Activated naive CD8-positive, alpha-beta T cell treated with anti-CD3 and anti-CD28 coated beads, Interleukin-2, amount 50 U/mL, for 24 hours (primary cell): ENCODE data around the gene SOAT1.
A peak's percentile ranks its signal among the peaks of the same experiment; 100 is the strongest.
"Not testable (repeated sequence)": the region's sequence is repeated elsewhere in the genome, so short reads cannot be mapped to it uniquely, and the experiment has no call there.

Experiments
- ATAC-seq: fragments of 150-1000 bp; cut with Tn5 transposase; one replicate; pipeline ENCODE4 v1.10.0; 2021
- DNase-seq: peaks from one replicate; pipeline ENCODE4 v3.0.0; 2021
- H3K27ac Mint-ChIP-seq: one replicate; pipeline ENCODE4 v1.8.0; 2021; ENCODE audit warnings: mild to moderate bottlenecking, mixed read lengths
- H3K27me3 Mint-ChIP-seq: one replicate; pipeline ENCODE4 v1.8.0; 2021; ENCODE audit warnings: mixed read lengths
- H3K36me3 Mint-ChIP-seq: one replicate; pipeline ENCODE4 v1.8.0; 2021; ENCODE audit warnings: low read depth, mixed read lengths
- H3K4me1 Mint-ChIP-seq: one replicate; pipeline ENCODE4 v1.8.0; 2021; ENCODE audit warnings: mixed read lengths
- H3K4me3 Mint-ChIP-seq: one replicate; pipeline ENCODE4 v1.8.0; 2021; ENCODE audit warnings: mild to moderate bottlenecking, moderate library complexity, mixed read lengths
- H3K9me3 Mint-ChIP-seq: one replicate; pipeline ENCODE4 v1.8.0; 2021; ENCODE audit warnings: mixed read lengths

SOAT1 gene

GRCh38 chr1:179293340-179294327, at the start of gene SOAT1:
Gene SOAT1 (plus strand): TSS chr1:179293797. CDS start chr1:179302685, 8,888 bp downstream.
- peak; percentile 97 for ATAC-seq
- H3K4me1 Mint-ChIP-seq = peaks cover 41% of the 10 kb centered on the region

GRCh38 chr1:179245426-179245825, 48.2 kb upstream of the SOAT1 start:
- not testable (repeated sequence) for H3K9me3 Mint-ChIP-seq, ATAC-seq, H3K4me1 Mint-ChIP-seq, H3K36me3 Mint-ChIP-seq, H3K27ac Mint-ChIP-seq, DNase-seq, H3K27me3 Mint-ChIP-seq, H3K4me3 Mint-ChIP-seq

More at GRCh38 chr1:179293340-179294327, at the start of gene SOAT1:
- DNase-seq = peak; percentile 96
- Mint-ChIP-seq H3K36me3 (peaks cover 19% of the 10 kb centered on the region), H3K4me3 (peak within 1 kb of the TSS; percentile 90), H3K27ac (peak within 1 kb of the TSS; percentile 92), H3K9me3 (no peaks in the 10 kb centered on the region), H3K27me3 (no peaks in the 10 kb centered on the region)

GRCh38 chr1:179247923-179248322, 45.7 kb upstream of the SOAT1 start:
- Mint-ChIP-seq H3K27me3 (no peaks in the 10 kb centered on the region), H3K4me1 (no peaks in the 10 kb centered on the region), H3K9me3 (no peaks in the 10 kb centered on the region), H3K36me3 (no peaks in the 10 kb centered on the region), H3K4me3 (no peak overlapping the region), H3K27ac (no peak overlapping the region)
- DNase-seq (no peak), ATAC-seq (no peak)

- H3K4me1 Mint-ChIP-seq = no peaks in the 10 kb centered on the region
- no peak overlapping the region for H3K27ac Mint-ChIP-seq
- no peak overlapping the region for H3K4me3 Mint-ChIP-seq
- DNase-seq = no peak
- no peak for ATAC-seq
- H3K27me3 Mint-ChIP-seq = no peaks in the 10 kb centered on the region
- no peaks in the 10 kb centered on the region for H3K9me3 Mint-ChIP-seq
- H3K36me3 Mint-ChIP-seq = no peaks in the 10 kb centered on the region
These were observed 41.9 kb upstream of the SOAT1 start for GRCh38 chr1:179251675-179252074.

- H3K4me3 Mint-ChIP-seq = no peak overlapping the region
- H3K36me3 Mint-ChIP-seq = no peaks in the 10 kb centered on the region
- ATAC-seq = no peak
- H3K4me1 Mint-ChIP-seq = no peaks in the 10 kb centered on the region
- no peaks in the 10 kb centered on the region for H3K27me3 Mint-ChIP-seq
- DNase-seq = no peak
- no peaks in the 10 kb centered on the region for H3K9me3 Mint-ChIP-seq
- H3K27ac Mint-ChIP-seq = no peak overlapping the region
These were observed 41.0 kb upstream of the SOAT1 start for GRCh38 chr1:179252606-179253005.

GRCh38 chr1:179253286-179253972, 40.2 kb upstream of the SOAT1 start:
- DNase-seq (no peak), ATAC-seq (no peak)
- no peaks in the 10 kb centered on the region for H3K27me3 Mint-ChIP-seq
- H3K9me3 Mint-ChIP-seq = no peaks in the 10 kb centered on the region
- no peaks in the 10 kb centered on the region for H3K4me1 Mint-ChIP-seq
- no peak overlapping the region for H3K4me3 Mint-ChIP-seq
- H3K36me3 Mint-ChIP-seq = no peaks in the 10 kb centered on the region
- no peak overlapping the region for H3K27ac Mint-ChIP-seq

- H3K4me3 Mint-ChIP-seq = no peak overlapping the region
- H3K27ac Mint-ChIP-seq = no peak overlapping the region
- H3K27me3 Mint-ChIP-seq = no peaks in the 10 kb centered on the region
- DNase-seq = no peak
- H3K4me1 Mint-ChIP-seq = no peaks in the 10 kb centered on the region
- H3K9me3 Mint-ChIP-seq = no peaks in the 10 kb centered on the region
- no peak for ATAC-seq
- H3K36me3 Mint-ChIP-seq = no peaks in the 10 kb centered on the region
These were observed 31.4 kb upstream of the SOAT1 start for GRCh38 chr1:179262183-179262582.

- DNase-seq (no peak), ATAC-seq (no peak)
- H3K4me3 Mint-ChIP-seq = no peak overlapping the region
- no peaks in the 10 kb centered on the region for H3K36me3 Mint-ChIP-seq
- no peaks in the 10 kb centered on the region for H3K9me3 Mint-ChIP-seq
- H3K4me1 Mint-ChIP-seq = no peaks in the 10 kb centered on the region
- H3K27me3 Mint-ChIP-seq = no peaks in the 10 kb centered on the region
- H3K27ac Mint-ChIP-seq = no peak overlapping the region
These were observed 30.5 kb upstream of the SOAT1 start for GRCh38 chr1:179263121-179263520.

GRCh38 chr1:179264507-179264906, 29.1 kb upstream of the SOAT1 start:
- no peaks in the 10 kb centered on the region for H3K27me3 Mint-ChIP-seq
- H3K9me3 Mint-ChIP-seq = no peaks in the 10 kb centered on the region
- no peak overlapping the region for H3K4me3 Mint-ChIP-seq
- ATAC-seq (no peak), DNase-seq (no peak)
- H3K27ac Mint-ChIP-seq = no peak overlapping the region
- H3K4me1 Mint-ChIP-seq = no peaks in the 10 kb centered on the region
- H3K36me3 Mint-ChIP-seq = no peaks in the 10 kb centered on the region

GRCh38 chr1:179269071-179269470, 24.5 kb upstream of the SOAT1 start:
- DNase-seq (no peak), ATAC-seq (no peak)
- H3K4me1 Mint-ChIP-seq = no peaks in the 10 kb centered on the region
- no peaks in the 10 kb centered on the region for H3K36me3 Mint-ChIP-seq
- no peaks in the 10 kb centered on the region for H3K27me3 Mint-ChIP-seq
- no peaks in the 10 kb centered on the region for H3K9me3 Mint-ChIP-seq
- H3K4me3 Mint-ChIP-seq = no peak overlapping the region
- no peak overlapping the region for H3K27ac Mint-ChIP-seq

- H3K9me3 Mint-ChIP-seq, H3K4me3 Mint-ChIP-seq, H3K36me3 Mint-ChIP-seq, H3K4me1 Mint-ChIP-seq, ATAC-seq, H3K27me3 Mint-ChIP-seq, DNase-seq, H3K27ac Mint-ChIP-seq: not testable (repeated sequence)
These were observed 19.2 kb upstream of the SOAT1 start for GRCh38 chr1:179274424-179274823.

GRCh38 chr1:179278920-179279319, 14.7 kb upstream of the SOAT1 start:
- Mint-ChIP-seq H3K27me3 (no peaks in the 10 kb centered on the region), H3K4me3 (no peak overlapping the region), H3K27ac (no peak overlapping the region), H3K9me3 (peaks cover 8% of the 10 kb centered on the region), H3K36me3 (peaks cover 1% of the 10 kb centered on the region), H3K4me1 (no peaks in the 10 kb centered on the region)
- DNase-seq (no peak), ATAC-seq (no peak)

- ATAC-seq (no peak), DNase-seq (no peak)
- Mint-ChIP-seq H3K27me3 (no peaks in the 10 kb centered on the region), H3K36me3 (peaks cover 1% of the 10 kb centered on the region), H3K4me3 (no peak overlapping the region), H3K27ac (no peak overlapping the region), H3K9me3 (peaks cover 6% of the 10 kb centered on the region), H3K4me1 (no peaks in the 10 kb centered on the region)
These were observed 9.6 kb upstream of the SOAT1 start for GRCh38 chr1:179283992-179284391.

GRCh38 chr1:179287946-179288345, 5.7 kb upstream of the SOAT1 start:
- peaks cover under 1% of the 10 kb centered on the region for H3K4me1 Mint-ChIP-seq
- H3K9me3 Mint-ChIP-seq = no peaks in the 10 kb centered on the region
- no peak overlapping the region for H3K27ac Mint-ChIP-seq
- DNase-seq (no peak), ATAC-seq (no peak)
- no peak overlapping the region for H3K4me3 Mint-ChIP-seq
- no peaks in the 10 kb centered on the region for H3K36me3 Mint-ChIP-seq
- no peaks in the 10 kb centered on the region for H3K27me3 Mint-ChIP-seq

GRCh38 chr1:179288977-179289376, 4.6 kb upstream of the SOAT1 start:
- no peak for ATAC-seq

More at GRCh38 chr1:179288977-179289376, 4.6 kb upstream of the SOAT1 start:
- no peaks in the 10 kb centered on the region for H3K9me3 Mint-ChIP-seq
- no peaks in the 10 kb centered on the region for H3K36me3 Mint-ChIP-seq
- H3K4me1 Mint-ChIP-seq = peaks cover 6% of the 10 kb centered on the region
- no peak overlapping the region for H3K27ac Mint-ChIP-seq
- H3K4me3 Mint-ChIP-seq = no peak overlapping the region
- no peaks in the 10 kb centered on the region for H3K27me3 Mint-ChIP-seq
- DNase-seq = no peak
